Activated T-cell treated with anti-CD3 and anti-CD28 coated beads, Interleukin-2, amount 50 U/mL, for 72 hours (primary cell): Measurements from ENCODE around the gene ESYT1. TPM values are rescaled to one million over a fixed set of nuclear protein-coding genes. Genes with fewer than 3 reads are reported as not detected.
A peak's percentile ranks its signal among the peaks of the same experiment; 100 is the strongest.

Experiments
- ATAC-seq, 2 donors: fragments of 150-1000 bp; cut with Tn5 transposase; replicated peaks in 1 of 2; 2 replicates each; pipeline ENCODE4 v1.10.0; 2021; ENCODE audit warnings: moderate library complexity in 2 of 2, mild to moderate bottlenecking in 1 of 2
- DNase-seq, 2 donors: peaks; one replicate each; pipeline ENCODE4 v3.0.0; 2021 to 2022; ENCODE audit warnings: mixed read lengths in 1 of 2
- H3K27ac Mint-ChIP-seq: one replicate; pipeline ENCODE4 v1.8.0; 2022; ENCODE audit warnings: mild to moderate bottlenecking, moderate library complexity, mixed read lengths
- H3K27me3 Mint-ChIP-seq: one replicate; pipeline ENCODE4 v1.8.0; 2022; ENCODE audit warnings: low read depth, mixed read lengths
- H3K36me3 Mint-ChIP-seq, 2 donors: one replicate each; pipeline ENCODE4 v1.8.0; 2022; ENCODE audit warnings: mixed read lengths in 2 of 2, mild to moderate bottlenecking in 1 of 2; ENCODE audit not compliant: insufficient read depth in 2 of 2
- H3K4me1 Mint-ChIP-seq: one replicate; pipeline ENCODE4 v1.8.0; 2022; ENCODE audit warnings: low read depth, mixed read lengths
- H3K4me3 Mint-ChIP-seq, 2 donors: one replicate each; pipeline ENCODE4 v1.8.0; 2022; ENCODE audit warnings: mild to moderate bottlenecking in 2 of 2, mixed read lengths in 2 of 2, moderate library complexity in 2 of 2
- H3K9me3 Mint-ChIP-seq, 2 donors: one replicate each; pipeline ENCODE4 v1.8.0; 2022; ENCODE audit warnings: mixed read lengths in 2 of 2
- total RNA-seq, 2 donors: library from RNA; stranded (reverse); gene quantifications; one replicate each; pipeline ENCODE4 v1.2.3, GENCODE V29; 2022

The ESYT1 gene
- total RNA-seq, 2 donors from 2014 or later: 74.6 to 84.6 TPM

- no peak overlapping the region for H3K27ac Mint-ChIP-seq
- peaks cover 21% of the 10 kb centered on the region for H3K4me1 Mint-ChIP-seq
- peaks cover 23 to 43% of the 10 kb centered on the region in 2 donors for H3K36me3 Mint-ChIP-seq
- H3K4me3 Mint-ChIP-seq: no peak overlapping the region
- no peaks in the 10 kb centered on the region for H3K9me3 Mint-ChIP-seq
- ATAC-seq (no peak), DNase-seq (no peak)
- H3K27me3 Mint-ChIP-seq: no peaks in the 10 kb centered on the region
Measured at GRCh38 chr12:56165369-56165768, 37.3 kb downstream of the ESYT1 start.

- Mint-ChIP-seq H3K36me3 (peaks cover 11 to 37% of the 10 kb centered on the region in 2 donors), H3K27ac (peak overlapping the region; percentile 56), H3K4me1 (no peaks in the 10 kb centered on the region), H3K27me3 (no peaks in the 10 kb centered on the region), H3K9me3 (no peaks in the 10 kb centered on the region), H3K4me3 (no peak overlapping the region)
- no peak for ATAC-seq
- DNase-seq: no peak
Measured at GRCh38 chr12:56169229-56169759, 41.2 kb downstream of the ESYT1 start.

- no peaks in the 10 kb centered on the region for H3K4me1 Mint-ChIP-seq
- H3K27me3 Mint-ChIP-seq: no peaks in the 10 kb centered on the region
- peak overlapping the region; percentile 29 for H3K27ac Mint-ChIP-seq
- no peak for DNase-seq
- no peaks in the 10 kb centered on the region for H3K9me3 Mint-ChIP-seq
- H3K4me3 Mint-ChIP-seq: no peak overlapping the region
- peaks cover 13 to 29% of the 10 kb centered on the region in 2 donors for H3K36me3 Mint-ChIP-seq
- ATAC-seq: no peak
Measured at GRCh38 chr12:56172839-56173238, 44.8 kb downstream of the ESYT1 start.

- no peak for ATAC-seq
- peaks cover 14 to 25% of the 10 kb centered on the region in 2 donors for H3K36me3 Mint-ChIP-seq
Measured at GRCh38 chr12:56178347-56178746, 50.3 kb downstream of the ESYT1 start.

DNA sequence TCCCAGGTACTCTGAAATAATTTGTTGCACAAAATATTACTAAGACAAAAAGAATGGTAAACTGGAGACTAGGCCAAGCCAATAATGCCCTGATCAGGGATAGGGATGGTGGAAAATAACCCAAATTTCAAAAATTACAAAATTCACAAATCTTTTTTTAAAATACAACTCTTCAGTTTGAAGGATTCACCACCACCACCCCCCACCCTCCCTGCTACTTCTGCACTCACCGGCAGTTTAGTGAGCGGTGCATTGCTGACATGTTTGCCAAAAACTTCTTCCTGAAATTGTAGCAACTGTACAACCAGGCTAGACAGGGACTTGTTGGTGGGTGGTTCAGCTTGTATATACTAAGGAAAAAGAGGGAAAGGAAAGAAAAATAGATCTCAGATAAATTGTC, 58.9 kb downstream of the ESYT1 start:
- peak overlapping the region; percentile 88 to 92 for H3K4me3 Mint-ChIP-seq
- no peaks in the 10 kb centered on the region for H3K27me3 Mint-ChIP-seq
- no peak for ATAC-seq
- H3K27ac Mint-ChIP-seq: peak overlapping the region; percentile 88
- no peak for DNase-seq
- H3K9me3 Mint-ChIP-seq: no peaks in the 10 kb centered on the region
- peaks cover 20 to 32% of the 10 kb centered on the region in 2 donors for H3K36me3 Mint-ChIP-seq
- H3K4me1 Mint-ChIP-seq: peaks cover 41% of the 10 kb centered on the region

More at GRCh38 chr12:56178347-56178746, 50.3 kb downstream of the ESYT1 start:
- H3K4me1 Mint-ChIP-seq: no peaks in the 10 kb centered on the region
- H3K27ac Mint-ChIP-seq: peak overlapping the region; percentile 47
- H3K27me3 Mint-ChIP-seq: no peaks in the 10 kb centered on the region
- H3K9me3 Mint-ChIP-seq: no peaks in the 10 kb centered on the region
- H3K4me3 Mint-ChIP-seq: no peak overlapping the region
- DNase-seq: no peak

DNA sequence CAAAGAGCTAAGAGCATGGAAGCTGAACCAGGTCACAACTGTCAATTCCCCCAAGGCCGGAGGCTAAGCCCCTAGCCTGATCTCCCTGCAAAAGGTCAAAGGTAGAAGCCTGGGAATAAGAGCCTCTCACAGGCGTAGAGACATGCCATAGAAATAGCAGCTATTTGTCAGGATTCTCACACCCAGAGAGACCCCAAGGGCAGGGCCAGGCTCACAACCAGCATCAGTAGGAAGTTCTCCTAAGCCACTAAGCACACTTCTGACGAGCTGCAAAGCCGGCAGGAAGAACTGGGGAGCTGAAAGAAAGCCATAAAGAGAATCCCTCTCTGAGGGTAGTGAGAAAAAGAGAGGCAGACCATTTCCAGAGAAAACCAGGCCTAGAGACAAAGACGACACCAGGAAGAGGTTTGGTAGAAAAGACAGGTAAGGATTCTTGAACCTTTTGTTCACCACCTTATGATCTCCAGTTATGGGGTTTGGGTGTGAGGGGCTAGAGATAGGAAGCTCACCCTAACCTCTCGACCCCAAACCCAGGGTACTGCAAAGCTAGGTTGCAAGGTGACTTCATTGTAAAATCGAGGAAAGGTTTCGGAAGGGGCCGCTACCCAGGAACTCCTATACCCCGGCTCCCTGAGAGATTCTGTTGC, 60.2 kb downstream of the ESYT1 start:
- no peaks in the 10 kb centered on the region for H3K9me3 Mint-ChIP-seq
- H3K27me3 Mint-ChIP-seq: no peaks in the 10 kb centered on the region
- peak overlapping the region; percentile 88 to 92 for H3K4me3 Mint-ChIP-seq
- H3K27ac Mint-ChIP-seq: peak overlapping the region; percentile 80
- no peak for DNase-seq
- peaks cover 48% of the 10 kb centered on the region for H3K4me1 Mint-ChIP-seq
- ATAC-seq: no peak
- H3K36me3 Mint-ChIP-seq: peaks cover 20 to 35% of the 10 kb centered on the region in 2 donors

DNA sequence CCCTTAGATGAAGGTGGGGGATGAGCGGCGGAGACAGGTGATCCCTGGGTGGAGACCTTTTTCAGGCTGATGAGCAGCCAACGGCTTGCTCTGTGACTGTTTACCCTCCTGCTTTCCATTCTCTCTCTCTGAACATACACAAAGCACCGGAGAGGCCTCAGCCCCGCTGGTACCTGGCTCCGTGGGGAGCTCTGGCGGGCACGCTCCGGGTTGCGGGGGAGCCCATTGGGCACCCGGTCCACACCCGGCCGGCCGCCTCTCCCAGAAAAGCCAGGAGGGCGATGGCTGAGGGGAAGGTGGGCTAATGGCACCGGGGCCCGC, 60.7 kb downstream of the ESYT1 start:
- H3K9me3 Mint-ChIP-seq: no peaks in the 10 kb centered on the region
- no peaks in the 10 kb centered on the region for H3K27me3 Mint-ChIP-seq
- DNase-seq (peak in 1 of 2 donors; percentile 19), ATAC-seq (peak in 1 of 2 donors; percentile 1)
- peaks cover 52% of the 10 kb centered on the region for H3K4me1 Mint-ChIP-seq
- peak overlapping the region; percentile 88 to 92 for H3K4me3 Mint-ChIP-seq
- H3K27ac Mint-ChIP-seq: peak overlapping the region; percentile 80
- H3K36me3 Mint-ChIP-seq: peaks cover 20 to 35% of the 10 kb centered on the region in 2 donors

- peaks cover 20 to 32% of the 10 kb centered on the region in 2 donors for H3K36me3 Mint-ChIP-seq
- H3K27ac Mint-ChIP-seq: peak within 1 kb of the TSS; percentile 100
- H3K27me3 Mint-ChIP-seq: no peaks in the 10 kb centered on the region
- H3K9me3 Mint-ChIP-seq: no peaks in the 10 kb centered on the region
- peaks cover 52% of the 10 kb centered on the region for H3K4me1 Mint-ChIP-seq
- DNase-seq (peak; percentile 92), ATAC-seq (peak; percentile 90 to 91)
- H3K4me3 Mint-ChIP-seq: peak within 1 kb of the TSS; percentile 97 to 100
Measured at GRCh38 chr12:56189099-56189917, 61.2 kb downstream of the ESYT1 start, which contains the start of gene SMARCC2. Gene SMARCC2, minus strand, starts transcription at chr12:56189483. Its CDS starts 22 bp downstream, at chr12:56189461.

DNA sequence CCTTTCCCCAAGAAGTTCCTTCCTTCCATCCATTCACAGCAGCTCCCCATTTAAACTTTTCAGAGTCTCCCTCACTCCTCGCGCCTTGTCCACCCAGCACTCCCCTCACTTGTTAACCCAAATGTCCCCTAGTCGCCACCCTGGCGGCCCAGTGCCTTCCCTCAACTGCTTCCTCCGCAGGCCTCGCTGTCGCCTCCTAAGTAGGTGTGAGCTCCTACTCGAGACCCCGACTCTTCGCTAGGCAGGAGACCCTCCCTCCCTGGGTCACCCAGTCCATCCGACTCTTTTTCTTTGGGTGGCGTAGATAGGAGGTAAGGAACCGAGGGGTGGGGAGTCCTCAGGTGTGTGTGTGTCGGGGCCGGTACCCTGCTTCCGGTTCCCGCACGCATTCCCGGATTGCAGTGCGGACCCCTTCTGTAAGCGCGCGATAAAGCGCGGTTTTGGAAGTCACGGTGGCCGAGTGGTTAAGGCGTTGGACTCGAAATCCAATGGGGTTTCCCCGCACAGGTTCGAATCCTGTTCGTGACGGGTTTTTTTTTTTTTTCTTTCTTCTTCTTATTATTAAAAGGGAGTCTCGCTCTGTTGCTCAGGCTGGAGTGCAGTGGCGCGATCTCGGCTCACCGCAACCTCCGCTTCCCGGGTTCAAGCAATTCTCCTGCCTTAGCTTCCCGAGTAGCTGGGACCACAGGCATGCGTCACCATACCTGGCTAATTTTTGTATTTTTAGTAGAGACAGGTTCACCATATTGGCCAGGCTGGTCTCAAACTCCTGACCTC, 62.0 kb downstream of the ESYT1 start:
- peak overlapping the region; percentile 100 for H3K27ac Mint-ChIP-seq
- H3K36me3 Mint-ChIP-seq: peaks cover 15 to 25% of the 10 kb centered on the region in 2 donors
- no peaks in the 10 kb centered on the region for H3K9me3 Mint-ChIP-seq
- no peaks in the 10 kb centered on the region for H3K27me3 Mint-ChIP-seq
- peak; percentile 82 to 88 for DNase-seq
- ATAC-seq: peak; percentile 48 to 56
- peaks cover 52% of the 10 kb centered on the region for H3K4me1 Mint-ChIP-seq
- H3K4me3 Mint-ChIP-seq: peak overlapping the region; percentile 97 to 100

GRCh38 chr12:56190695-56191155, 62.7 kb downstream of the ESYT1 start:
- H3K27me3 Mint-ChIP-seq: no peaks in the 10 kb centered on the region
- H3K36me3 Mint-ChIP-seq: peaks cover 14 to 24% of the 10 kb centered on the region in 2 donors
- no peak for ATAC-seq
- no peak for DNase-seq
- no peaks in the 10 kb centered on the region for H3K9me3 Mint-ChIP-seq
- H3K4me1 Mint-ChIP-seq: peaks cover 50% of the 10 kb centered on the region
- peak overlapping the region; percentile 100 for H3K27ac Mint-ChIP-seq
- peak overlapping the region; percentile 97 to 100 for H3K4me3 Mint-ChIP-seq

DNA sequence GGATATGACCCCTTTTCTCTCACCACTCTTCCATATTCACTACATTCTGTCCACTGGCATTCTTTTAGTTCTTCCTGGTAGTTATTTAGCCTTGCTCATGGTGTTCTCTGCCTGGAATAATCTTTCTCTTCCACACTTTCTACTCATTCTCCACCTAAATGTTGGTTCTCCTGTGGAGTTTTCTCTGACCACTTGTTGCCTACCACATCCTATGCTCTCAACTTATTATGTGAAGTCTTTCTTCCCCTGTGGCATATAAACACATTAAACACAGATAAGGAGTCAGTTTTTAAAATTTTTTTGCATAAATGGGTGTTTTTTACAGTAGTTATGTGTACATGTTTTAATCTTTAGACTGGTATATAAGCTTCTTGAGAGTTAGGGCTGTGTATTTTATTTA, 64.5 kb downstream of the ESYT1 start:
- Mint-ChIP-seq H3K4me1 (peaks cover 32% of the 10 kb centered on the region), H3K27ac (peak overlapping the region; percentile 88), H3K9me3 (no peaks in the 10 kb centered on the region), H3K27me3 (no peaks in the 10 kb centered on the region), H3K4me3 (peak overlapping the region in 1 of 2 donors; percentile 11), H3K36me3 (peaks cover 11 to 14% of the 10 kb centered on the region in 2 donors)
- ATAC-seq (no peak), DNase-seq (no peak)

- peaks cover 26% of the 10 kb centered on the region for H3K4me1 Mint-ChIP-seq
- peak; percentile 80 to 83 for DNase-seq
Measured at GRCh38 chr12:56193025-56193578, 65.0 kb downstream of the ESYT1 start.

More at GRCh38 chr12:56193025-56193578, 65.0 kb downstream of the ESYT1 start:
- Mint-ChIP-seq H3K9me3 (no peaks in the 10 kb centered on the region), H3K4me3 (peak overlapping the region; percentile 1 to 11), H3K27ac (peak overlapping the region; percentile 88), H3K27me3 (no peaks in the 10 kb centered on the region), H3K36me3 (peaks cover 8 to 10% of the 10 kb centered on the region in 2 donors)
- no peak for ATAC-seq
